ENCODE results near the gene PRTN3. TPM values are rescaled to one million over a fixed set of nuclear protein-coding genes. Genes with fewer than 3 reads are reported as not detected.

PRTN3 gene
- total and polyA plus RNA-seq, 4 donors: 0.58 to 23.3 (median 9.7) TPM

- Histone ChIP-seq H3K4me3 (no peak overlapping the region), H3K9ac (ENCODE audit: insufficient read depth in 1 of 2, low read length in 2 of 2) (no peak overlapping the region), H3K4me1 (ENCODE audit: control insufficient read depth in 5 of 5, insufficient read depth in 5 of 5, low read length in 5 of 5) (no peaks in the 10 kb centered on the region), H3K27ac (ENCODE audit: low read depth in 1 of 2, low read length in 1 of 2) (no peak overlapping the region), H3K9me3 (ENCODE audit: control insufficient read depth in 4 of 4, insufficient read depth in 3 of 4, low read length in 3 of 4) (no peaks in the 10 kb centered on the region), H3K27me3 (ENCODE audit: control insufficient read depth in 3 of 3, insufficient read depth in 3 of 3, low read length in 2 of 3) (no peaks in the 10 kb centered on the region), H3K36me3 (ENCODE audit: control insufficient read depth in 4 of 4, insufficient read depth in 4 of 4, low read length in 4 of 4) (peaks cover 0 to 28% (median 3%) of the 10 kb centered on the region in 4 donors)
- ATAC-seq (ENCODE audit: insufficient read depth, low FRiP score) (no peak), DNase-seq (no peak)
- WGBS, 2 donors: 91% methylated on average over 26 of the region's 26 CpGs
- no peak for TF ChIP-seq CTCF (IDR thresholded peaks at IDR 0.05; ENCODE audit: control extremely low read depth, extremely low read depth)
Measured at GRCh38 chr19:897442-898039, 56.7 kb downstream of the PRTN3 start.

Small RNA genes lying within 50 kb of the gene (small RNA-seq; reads per million reads assigned to genes)
- gene MIR3187 (ENCODE audit: low replicate concordance) (not detected), gene RNU6-9 (ENCODE audit: low replicate concordance) (0.15 reads per million)

Other genes starting within 250 kb of the PRTN3 start
- 10 to 100 TPM; 16.1 to 43.3 TPM for gene POLRMT, start 207.5 kb upstream of the PRTN3 start, total RNA-seq
- 10 to 100 TPM; 33.5 to 76.7 TPM for gene POLRMT, start 207.5 kb upstream of the PRTN3 start, polyA plus RNA-seq
- gene FGF22, start 201.1 kb upstream of the PRTN3 start, total RNA-seq: under 1 TPM; 0.23 to 0.46 TPM
- gene FGF22, start 201.1 kb upstream of the PRTN3 start, polyA plus RNA-seq: under 1 TPM; 0.10 to 0.85 TPM
- gene RNF126, start 177.8 kb upstream of the PRTN3 start, total RNA-seq: 10 to 100 TPM; 18.1 to 46.2 TPM
- gene RNF126, start 177.8 kb upstream of the PRTN3 start, polyA plus RNA-seq: 10 to 100 TPM; 32.2 to 41.9 TPM
- gene FSTL3, start 164.6 kb upstream of the PRTN3 start, total RNA-seq: 100 to 1,000 TPM in 1 of 2 donors, 10 to 100 TPM in 1; 15.1 to 120 TPM
- gene FSTL3, start 164.6 kb upstream of the PRTN3 start, polyA plus RNA-seq: 100 to 1,000 TPM; 109 to 172 TPM
- gene PRSS57, start 145.5 kb upstream of the PRTN3 start, total RNA-seq: 1 to 10 TPM in 1 of 2 donors, not detected in 1; 2.0 TPM
- under 1 TPM; 0.10 to 0.60 TPM for gene PRSS57, start 145.5 kb upstream of the PRTN3 start, polyA plus RNA-seq
- gene PALM, start 132.1 kb upstream of the PRTN3 start, total RNA-seq: 10 to 100 TPM; 33.5 to 45.7 TPM
- 10 to 100 TPM; 16.2 to 22.7 TPM for gene PALM, start 132.1 kb upstream of the PRTN3 start, polyA plus RNA-seq
- 10 to 100 TPM; 14.9 to 23.6 TPM for gene MISP, start 89.9 kb upstream of the PRTN3 start, total RNA-seq
- gene MISP, start 89.9 kb upstream of the PRTN3 start, polyA plus RNA-seq: 10 to 100 TPM; 20.5 to 23.7 TPM
- 100 to 1,000 TPM; 256 to 321 TPM for gene PTBP1, start 43.5 kb upstream of the PRTN3 start, total RNA-seq
- gene PTBP1, start 43.5 kb upstream of the PRTN3 start, polyA plus RNA-seq: 100 to 1,000 TPM; 112 to 150 TPM
- gene PLPPR3, start 19.0 kb upstream of the PRTN3 start, total RNA-seq: 10 to 100 TPM in 1 of 2 donors, 1 to 10 TPM in 1; 8.1 to 14.1 TPM
- 1 to 10 TPM in 1 of 2 donors, under 1 TPM in 1; 0.91 to 4.2 TPM for gene PLPPR3, start 19.0 kb upstream of the PRTN3 start, polyA plus RNA-seq
- gene AZU1, start 13.2 kb upstream of the PRTN3 start, total RNA-seq: 1 to 10 TPM; 2.1 to 9.8 TPM
- 1 to 10 TPM; 2.0 to 6.7 TPM for gene AZU1, start 13.2 kb upstream of the PRTN3 start, polyA plus RNA-seq
- gene ELANE, start 11.3 kb downstream of the PRTN3 start, total RNA-seq: 10 to 100 TPM in 1 of 2 donors, 1 to 10 TPM in 1; 1.4 to 16.6 TPM
- 10 to 100 TPM in 1 of 2 donors, 1 to 10 TPM in 1; 2.0 to 21.0 TPM for gene ELANE, start 11.3 kb downstream of the PRTN3 start, polyA plus RNA-seq
- 100 to 1,000 TPM in 1 of 2 donors, 10 to 100 TPM in 1; 90.8 to 185 TPM for gene CFD, start 18.7 kb downstream of the PRTN3 start, total RNA-seq
- 100 to 1,000 TPM in 1 of 2 donors, 10 to 100 TPM in 1; 97.2 to 227 TPM for gene CFD, start 18.7 kb downstream of the PRTN3 start, polyA plus RNA-seq
- 10 to 100 TPM; 38.7 to 59.7 TPM for gene MED16, start 52.2 kb downstream of the PRTN3 start, total RNA-seq
- gene MED16, start 52.2 kb downstream of the PRTN3 start, polyA plus RNA-seq: 10 to 100 TPM; 44.8 to 72.3 TPM
- not detected for gene RNU6-9, start 52.5 kb downstream of the PRTN3 start, total RNA-seq
- gene RNU6-9, start 52.5 kb downstream of the PRTN3 start, polyA plus RNA-seq: not detected
- 10 to 100 TPM; 31.6 to 69.2 TPM for gene R3HDM4, start 72.2 kb downstream of the PRTN3 start, total RNA-seq
- gene R3HDM4, start 72.2 kb downstream of the PRTN3 start, polyA plus RNA-seq: 100 to 1,000 TPM in 1 of 2 donors, 10 to 100 TPM in 1; 86.1 to 139 TPM
- under 1 TPM in 1 of 2 donors, not detected in 1; 0.21 TPM for gene KISS1R, start 76.3 kb downstream of the PRTN3 start, total RNA-seq
- under 1 TPM in 1 of 2 donors, not detected in 1; 0.13 TPM for gene KISS1R, start 76.3 kb downstream of the PRTN3 start, polyA plus RNA-seq
- 10 to 100 TPM; 22.6 to 29.7 TPM for gene ARID3A, start 85.0 kb downstream of the PRTN3 start, total RNA-seq
- 10 to 100 TPM in 1 of 2 donors, 1 to 10 TPM in 1; 7.7 to 17.0 TPM for gene ARID3A, start 85.0 kb downstream of the PRTN3 start, polyA plus RNA-seq
- gene WDR18, start 143.3 kb downstream of the PRTN3 start, total RNA-seq: 10 to 100 TPM; 36.6 to 60.2 TPM
- gene WDR18, start 143.3 kb downstream of the PRTN3 start, polyA plus RNA-seq: 10 to 100 TPM; 43.4 to 48.0 TPM
- gene GRIN3B, start 159.4 kb downstream of the PRTN3 start, total RNA-seq: 10 to 100 TPM in 1 of 2 donors, 1 to 10 TPM in 1; 2.6 to 11.6 TPM
- gene GRIN3B, start 159.4 kb downstream of the PRTN3 start, polyA plus RNA-seq: 1 to 10 TPM; 1.3 to 2.3 TPM
- 100 to 1,000 TPM in 1 of 2 donors, 10 to 100 TPM in 1; 61.1 to 195 TPM for gene TMEM259, start 180.1 kb downstream of the PRTN3 start, total RNA-seq
- 100 to 1,000 TPM; 194 to 262 TPM for gene TMEM259, start 180.1 kb downstream of the PRTN3 start, polyA plus RNA-seq
- gene RNU6-2, start 180.5 kb downstream of the PRTN3 start, total RNA-seq: not detected
- not detected for gene RNU6-2, start 180.5 kb downstream of the PRTN3 start, polyA plus RNA-seq
- gene CNN2, start 185.6 kb downstream of the PRTN3 start, total RNA-seq: 100 to 1,000 TPM; 161 to 236 TPM
- 100 to 1,000 TPM; 162 to 198 TPM for gene CNN2, start 185.6 kb downstream of the PRTN3 start, polyA plus RNA-seq
- gene ABCA7, start 199.1 kb downstream of the PRTN3 start, total RNA-seq: 10 to 100 TPM; 20.1 to 50.0 TPM
- 10 to 100 TPM; 33.5 to 54.4 TPM for gene ABCA7, start 199.1 kb downstream of the PRTN3 start, polyA plus RNA-seq
- gene ARHGAP45, start 226.2 kb downstream of the PRTN3 start, total RNA-seq: 10 to 100 TPM; 23.8 to 86.4 TPM
- 100 to 1,000 TPM in 1 of 2 donors, 10 to 100 TPM in 1; 75.4 to 117 TPM for gene ARHGAP45, start 226.2 kb downstream of the PRTN3 start, polyA plus RNA-seq

Measured in lung (tissue), 13 donors.